OCI-LY3 (cell line): ENCODE data around the gene NAXE.
"Not testable (repeated sequence)": the region's sequence is repeated elsewhere in the genome, so short reads cannot be mapped to it uniquely, and the experiment has no call there.

Experiments used
- EZH2phosphoT487 ChIP-seq: fragments of 200-600 bp; shearing (Covaris generic); IDR thresholded peaks from 2 replicates; pipeline ENCODE4 v1.6.1; 2018; ENCODE audit warnings: antibody characterized with exemption, mixed run types, low read depth
- TF ChIP-seq, protein P1 (sequence below): fragments of 200-600, 300-600 bp; sonication (generic); IDR thresholded peaks from 2 replicates; pipeline ENCODE4 v1.5.1; 2014; ENCODE audit warnings: antibody characterized with exemption, low read length, low read depth

DNA sequence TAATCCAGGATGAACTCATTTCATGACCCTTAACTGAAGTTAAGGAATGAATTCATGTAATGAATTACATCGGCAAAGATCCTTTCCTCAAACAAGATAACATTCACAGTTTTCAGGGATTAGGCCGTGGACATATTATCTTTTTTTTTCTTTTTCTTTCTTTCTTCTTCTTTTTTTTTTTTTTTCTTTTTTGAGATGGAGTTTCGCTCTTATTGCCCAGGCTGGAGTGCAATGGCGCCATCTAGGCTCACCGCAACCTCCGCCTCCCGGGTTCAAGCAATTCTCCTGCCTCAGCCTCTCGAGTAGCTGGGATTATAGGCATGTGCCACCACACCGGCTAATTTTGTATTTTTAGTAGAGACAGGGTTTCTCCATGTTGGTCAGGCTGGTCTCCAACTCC, 39.6 kb downstream of the NAXE start:
- TF ChIP-seq, protein P1, sequence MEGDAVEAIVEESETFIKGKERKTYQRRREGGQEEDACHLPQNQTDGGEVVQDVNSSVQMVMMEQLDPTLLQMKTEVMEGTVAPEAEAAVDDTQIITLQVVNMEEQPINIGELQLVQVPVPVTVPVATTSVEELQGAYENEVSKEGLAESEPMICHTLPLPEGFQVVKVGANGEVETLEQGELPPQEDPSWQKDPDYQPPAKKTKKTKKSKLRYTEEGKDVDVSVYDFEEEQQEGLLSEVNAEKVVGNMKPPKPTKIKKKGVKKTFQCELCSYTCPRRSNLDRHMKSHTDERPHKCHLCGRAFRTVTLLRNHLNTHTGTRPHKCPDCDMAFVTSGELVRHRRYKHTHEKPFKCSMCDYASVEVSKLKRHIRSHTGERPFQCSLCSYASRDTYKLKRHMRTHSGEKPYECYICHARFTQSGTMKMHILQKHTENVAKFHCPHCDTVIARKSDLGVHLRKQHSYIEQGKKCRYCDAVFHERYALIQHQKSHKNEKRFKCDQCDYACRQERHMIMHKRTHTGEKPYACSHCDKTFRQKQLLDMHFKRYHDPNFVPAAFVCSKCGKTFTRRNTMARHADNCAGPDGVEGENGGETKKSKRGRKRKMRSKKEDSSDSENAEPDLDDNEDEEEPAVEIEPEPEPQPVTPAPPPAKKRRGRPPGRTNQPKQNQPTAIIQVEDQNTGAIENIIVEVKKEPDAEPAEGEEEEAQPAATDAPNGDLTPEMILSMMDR: not testable (repeated sequence)
- TF ChIP-seq EZH2phosphoT487: not testable (repeated sequence)
